GM12891 (cell line): ENCODE measurements around the gene IL15.

Source experiments
- POLR2AphosphoS5 ChIP-seq: IDR thresholded peaks from 2 replicates; pipeline ENCODE4 v1.6.1; 2011; ENCODE audit warnings: low read depth, low read length, control low read depth
- TAF1 ChIP-seq: IDR thresholded peaks from 2 replicates; pipeline ENCODE4 v1.6.1; 2011; ENCODE audit warnings: low read depth, low read length, control low read depth

- no peak for TF ChIP-seq POLR2AphosphoS5
- TF ChIP-seq TAF1 = no peak
Measured at GRCh38 chr4:141731481-141731880, 95.1 kb downstream of the IL15 start.
